Immature natural killer cell (primary cell): ENCODE data around the gene EHBP1. TPM values are rescaled to one million over a fixed set of nuclear protein-coding genes. Genes with fewer than 3 reads are reported as not detected.

ENCODE experiments used
- DNase-seq, 3 donors: peaks; one replicate each; pipeline ENCODE4 v3.0.0; 2022; ENCODE audit warnings: mixed read lengths in 1 of 3
- H3K27ac Mint-ChIP-seq, 6 donors: one replicate each; pipeline ENCODE4 v1.8.0; 2020; ENCODE audit warnings: mixed read lengths in 6 of 6, mild to moderate bottlenecking in 5 of 6, inconsistent platforms in 4 of 6, moderate library complexity in 3 of 6
- H3K27me3 Mint-ChIP-seq, 3 donors: one replicate each; pipeline ENCODE4 v1.8.0; 2020 to 2021; ENCODE audit warnings: low read depth in 3 of 3, mild to moderate bottlenecking in 3 of 3, mixed read lengths in 3 of 3, moderate library complexity in 3 of 3, inconsistent platforms in 1 of 3
- H3K36me3 Mint-ChIP-seq, 3 donors: one replicate each; pipeline ENCODE4 v1.8.0; 2020; ENCODE audit warnings: mixed read lengths in 3 of 3, inconsistent platforms in 2 of 3, mild to moderate bottlenecking in 2 of 3
- H3K4me1 Mint-ChIP-seq, 2 donors: one replicate each; pipeline ENCODE4 v1.8.0; 2020; ENCODE audit warnings: inconsistent platforms in 2 of 2, mild to moderate bottlenecking in 2 of 2, mixed read lengths in 2 of 2, moderate library complexity in 1 of 2
- H3K4me3 Mint-ChIP-seq, 5 donors: one replicate each; pipeline ENCODE4 v1.8.0; 2020; ENCODE audit warnings: mild to moderate bottlenecking in 5 of 5, mixed read lengths in 5 of 5, inconsistent platforms in 3 of 5, moderate library complexity in 3 of 5
- H3K9me3 Mint-ChIP-seq, 6 donors: one replicate each; pipeline ENCODE4 v1.8.0; 2020; ENCODE audit warnings: mild to moderate bottlenecking in 6 of 6, mixed read lengths in 6 of 6, inconsistent platforms in 4 of 6, moderate library complexity in 3 of 6
- polyA plus RNA-seq, 3 donors: library from polyadenylated mRNA; unstranded; fragments of 300-500 nt; fragmentation: Illumina TruSeq; gene quantifications; one replicate each; pipeline ENCODE4 v1.2.3, GENCODE V29; 2021

The EHBP1 gene
- polyA plus RNA-seq, 3 donors from 2014 or later: 6.9 to 23.5 (median 9.0) TPM

DNA sequence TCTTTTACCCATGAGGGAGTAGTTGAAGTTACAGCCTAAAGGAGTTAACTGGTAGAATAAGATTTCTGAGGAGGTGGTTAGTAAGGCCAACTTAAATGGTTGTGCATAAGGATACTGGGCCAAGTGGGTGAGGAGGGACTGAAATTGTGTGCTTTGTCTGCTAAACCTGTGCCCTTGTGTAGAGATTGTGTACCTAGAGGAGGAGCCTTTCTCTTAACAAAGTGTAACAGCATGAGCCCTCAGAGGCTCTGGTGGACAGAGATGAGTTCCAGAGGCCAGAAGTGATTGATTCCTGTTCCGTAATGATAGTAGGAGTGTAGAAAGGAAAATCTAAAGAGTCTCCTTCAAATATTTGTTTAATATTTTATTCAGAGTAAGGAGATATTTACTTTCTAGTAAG is 388.0 kb downstream of the EHBP1 start:
- H3K27me3 Mint-ChIP-seq: peaks cover 0 to 8% (median 3%) of the 10 kb centered on the region in 3 donors
- no peaks in the 10 kb centered on the region for H3K4me1 Mint-ChIP-seq
- DNase-seq: no peak
- H3K36me3 Mint-ChIP-seq: no peaks in the 10 kb centered on the region
- H3K4me3 Mint-ChIP-seq: no peak overlapping the region
- peaks cover 0 to 4% (median 2%) of the 10 kb centered on the region in 6 donors for H3K9me3 Mint-ChIP-seq
- no peak overlapping the region for H3K27ac Mint-ChIP-seq

Other genes with a start within 250 kb of the EHBP1 start
- gene TMEM17, start 199.5 kb upstream of the EHBP1 start, polyA plus RNA-seq: 1 to 10 TPM in 1 of 3 donors, under 1 TPM in 2; 0.11 to 2.2 (median 0.59) TPM